T-helper 9 cell (primary cell): Measurements from ENCODE around the gene LPP.

Experiments used
- DNase-seq: peaks from one replicate; pipeline ENCODE4 v3.0.0-alpha.2; 2020

Gene LPP

DNA sequence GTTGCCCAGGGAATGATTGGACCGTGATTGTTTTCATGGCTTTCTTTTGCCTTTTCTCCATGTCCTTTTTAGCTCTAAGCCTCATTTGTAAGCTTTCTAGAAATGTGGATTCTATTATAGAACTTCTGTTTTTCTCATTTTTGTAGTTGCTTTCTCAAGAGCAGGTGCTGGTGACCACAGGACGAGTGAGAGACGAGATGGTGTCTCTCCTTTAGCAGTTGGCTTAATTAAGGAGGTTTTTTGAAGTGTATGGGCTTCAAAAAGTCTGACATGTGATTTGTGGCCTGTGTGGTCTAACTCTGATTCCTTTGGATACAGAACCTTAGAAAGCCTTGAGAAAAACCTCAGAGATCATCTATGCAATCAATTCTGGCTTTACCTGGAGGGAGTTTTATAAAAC is 292.8 kb downstream of the LPP start:
- DNase-seq = no peak

DNA sequence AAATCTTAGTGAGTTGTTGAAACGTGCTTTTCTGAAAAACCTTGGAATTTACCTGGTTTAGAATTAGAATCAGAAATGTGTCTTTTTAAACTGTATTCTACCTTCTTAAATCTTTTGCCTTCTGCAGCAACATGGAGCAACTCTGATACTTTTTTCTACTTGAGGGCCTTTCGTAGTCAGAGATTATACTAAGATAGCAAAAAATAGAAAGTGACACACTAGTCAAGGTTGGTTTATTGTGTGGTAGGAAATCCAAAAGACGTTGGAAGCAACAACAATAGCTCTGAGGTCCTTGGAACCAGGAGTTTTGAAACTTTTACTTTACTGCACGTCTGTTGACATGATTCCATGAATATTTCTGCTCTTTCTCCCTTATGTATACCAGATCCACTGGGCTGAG is 294.9 kb downstream of the LPP start:
- DNase-seq = no peak

DNA sequence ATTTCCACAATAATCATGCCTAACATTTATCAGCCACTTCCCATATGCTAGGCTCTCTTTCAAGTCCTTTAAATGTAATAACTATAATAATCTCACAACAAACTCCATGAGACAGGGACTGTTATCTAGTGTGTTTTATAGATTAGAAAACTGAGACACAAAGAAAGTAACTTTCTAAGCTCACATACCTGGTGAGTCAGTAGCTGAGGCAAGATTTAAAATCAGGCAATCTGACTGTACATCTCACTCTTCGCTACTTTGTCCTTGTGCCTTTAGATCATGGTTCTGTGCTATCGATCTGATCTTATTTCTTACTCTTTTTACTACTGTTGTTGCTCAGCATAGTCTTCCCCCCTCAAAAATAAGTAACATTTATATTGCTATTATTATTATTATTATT is 295.5 kb downstream of the LPP start:
- no peak for DNase-seq

DNA sequence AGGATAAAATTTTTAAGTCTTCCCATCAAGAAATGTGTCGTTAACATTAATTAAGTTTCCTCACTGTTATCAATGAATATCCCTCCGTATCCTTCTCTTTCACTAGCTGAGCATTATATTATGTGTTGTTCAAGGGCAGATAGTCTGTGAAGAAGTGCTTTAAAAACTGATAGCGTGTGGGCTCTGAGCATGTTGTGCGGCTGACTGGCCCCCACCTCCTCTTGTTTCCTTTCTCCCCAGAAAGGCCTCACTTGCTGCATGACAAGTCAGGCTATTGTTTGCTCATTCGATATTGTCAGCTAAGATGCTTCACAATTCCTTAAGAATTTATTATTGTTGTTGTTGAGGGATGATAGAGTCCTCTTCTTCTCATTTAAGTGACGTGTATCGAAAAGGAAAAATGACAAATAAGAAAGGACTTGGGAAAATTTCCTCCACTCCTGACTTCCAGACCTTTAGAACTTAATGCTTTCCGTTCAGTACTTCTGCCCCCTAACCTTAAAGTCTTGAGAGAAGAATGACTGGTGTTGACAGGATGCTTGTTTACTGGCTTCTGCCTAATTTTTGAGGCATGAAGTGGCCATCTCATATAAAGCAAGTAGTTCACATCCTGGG is 298.3 kb downstream of the LPP start:
- DNase-seq = no peak

DNA sequence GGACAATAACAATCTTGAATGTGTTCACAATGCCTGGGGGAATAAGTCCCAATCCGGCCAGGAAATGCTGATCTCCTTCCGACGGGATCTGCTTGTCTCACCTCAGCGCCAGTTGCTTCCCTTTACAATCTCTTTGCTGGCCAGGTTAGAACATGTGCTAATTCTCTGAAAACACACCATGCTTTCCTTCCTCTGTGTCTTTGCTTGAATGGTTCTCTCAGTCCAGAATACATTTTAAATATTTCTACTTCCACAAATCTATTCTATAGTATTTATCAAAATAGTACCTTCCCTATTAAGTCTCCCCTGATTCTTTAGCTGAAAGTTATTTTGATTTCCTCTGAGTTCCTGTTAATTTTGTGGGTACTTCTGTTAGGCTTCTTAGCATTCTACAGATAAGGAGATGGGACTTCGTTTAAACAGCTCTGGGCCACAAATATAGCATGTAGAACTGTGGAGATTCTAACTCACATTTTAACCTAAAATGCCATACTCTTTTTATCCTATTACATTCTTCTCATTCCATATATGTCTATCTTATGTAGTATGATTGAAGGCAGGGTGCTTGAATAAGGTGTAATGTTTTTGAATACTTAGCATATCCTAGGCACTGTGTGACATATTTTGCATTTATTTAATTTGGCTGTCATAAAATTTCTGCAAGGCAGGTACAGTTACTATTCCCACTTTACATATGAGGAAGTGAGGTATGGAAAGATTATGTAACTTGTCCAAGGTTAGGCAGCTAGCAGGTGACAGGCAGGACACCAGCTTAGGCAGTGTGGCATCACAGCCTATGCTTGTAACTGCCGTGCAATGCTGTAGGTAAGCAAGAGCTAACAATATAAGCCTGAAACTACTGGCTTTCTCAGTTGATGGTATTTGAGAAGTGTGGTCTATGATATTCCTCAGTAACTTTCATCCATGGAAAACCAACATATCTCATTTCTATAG is 299.8 kb downstream of the LPP start:
- no peak for DNase-seq

DNA sequence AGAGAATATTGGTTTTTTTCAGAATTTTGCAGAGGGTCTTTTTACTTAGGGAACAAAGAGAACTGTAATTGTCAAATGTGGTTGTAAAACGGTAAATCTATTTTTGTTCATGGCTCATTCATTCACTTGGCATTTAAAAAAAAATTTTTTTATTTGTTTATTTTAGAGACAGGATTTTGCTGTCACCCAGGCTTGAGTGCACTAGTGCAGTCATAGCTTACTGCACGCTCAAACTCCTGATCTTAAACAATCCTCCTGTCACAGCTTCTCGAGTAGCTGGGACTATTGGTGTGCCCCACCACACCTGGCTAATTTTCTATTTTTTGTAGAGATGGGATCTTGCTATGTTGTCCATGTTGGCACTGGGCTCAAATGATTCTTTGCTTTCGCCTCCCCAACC is 301.8 kb downstream of the LPP start:
- no peak for DNase-seq

DNA sequence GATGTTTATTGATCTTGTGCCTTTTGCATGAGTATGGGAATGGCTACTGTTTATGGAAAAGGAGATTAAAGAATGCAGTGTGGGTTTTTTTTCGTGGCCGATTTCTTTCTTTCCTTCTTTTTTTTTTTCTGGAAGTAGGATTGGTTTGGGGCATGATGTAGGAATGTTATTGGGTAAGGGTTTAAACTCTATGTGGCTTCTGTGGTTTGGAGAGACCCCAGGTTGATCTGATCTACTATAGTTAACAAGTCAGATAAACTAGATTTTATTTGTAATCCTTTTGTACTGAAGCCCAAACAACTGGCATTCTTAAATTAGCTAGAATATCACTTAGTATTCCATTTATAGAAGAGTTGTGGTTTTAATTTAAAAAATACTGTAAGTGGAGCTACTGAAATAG is 304.8 kb downstream of the LPP start:
- DNase-seq = no peak

DNA sequence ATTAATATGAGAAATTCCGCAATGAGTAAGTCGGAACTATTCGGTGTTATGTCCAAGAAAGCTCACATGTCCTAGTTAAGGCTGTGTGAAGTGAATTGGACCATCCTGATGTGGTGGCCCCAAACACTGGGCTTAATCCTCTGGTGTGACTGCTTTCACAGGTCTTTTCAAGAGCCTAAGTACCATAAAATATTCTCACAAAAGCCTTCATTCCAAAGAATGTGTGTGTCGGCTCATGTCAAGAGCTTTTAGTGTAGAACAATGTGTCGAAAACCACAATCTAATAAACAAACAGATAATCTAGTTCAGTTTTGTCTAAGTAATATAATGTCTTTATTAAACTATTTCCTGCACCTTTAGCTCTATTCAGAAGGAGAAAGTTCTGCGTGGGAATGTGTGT is 311.4 kb downstream of the LPP start:
- no peak for DNase-seq

DNA sequence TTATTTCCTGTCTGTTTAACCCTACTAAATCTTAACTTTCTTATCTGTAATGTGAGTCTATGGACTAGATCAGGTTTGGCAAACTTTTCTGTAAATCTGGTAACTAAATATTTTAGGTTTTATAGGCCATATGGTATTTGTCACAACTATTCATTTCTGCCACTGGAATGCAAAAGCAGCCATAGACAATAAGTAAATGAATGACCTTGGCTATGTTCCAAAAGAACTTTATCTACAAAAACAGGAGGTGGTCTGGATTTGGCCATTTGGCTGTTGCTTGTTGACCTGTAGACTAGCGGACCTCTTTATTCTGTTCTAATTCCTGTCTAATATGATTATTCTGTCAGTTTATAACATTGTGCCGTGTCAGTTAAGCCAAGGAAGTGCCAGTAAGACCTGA is 314.2 kb downstream of the LPP start:
- no peak for DNase-seq

DNA sequence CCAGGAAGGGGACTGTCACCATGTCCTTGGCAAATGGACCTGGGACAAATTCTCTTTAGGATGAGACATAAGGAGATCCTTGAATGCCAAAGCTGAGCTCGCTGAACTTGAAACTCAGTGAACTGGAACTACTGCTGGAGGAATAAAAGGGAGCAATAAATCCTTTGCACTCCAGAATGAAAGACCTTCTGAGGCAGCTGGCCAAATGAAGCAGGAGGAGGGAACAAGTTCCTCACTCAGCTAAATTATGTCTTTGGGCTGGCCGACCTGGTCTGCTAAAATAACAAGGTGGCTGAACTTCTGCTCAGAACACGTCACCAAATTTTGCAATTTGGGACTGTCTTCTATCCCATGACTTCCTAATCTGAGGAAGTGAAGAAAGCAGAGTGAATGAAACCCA is 314.7 kb downstream of the LPP start:
- DNase-seq = no peak

DNA sequence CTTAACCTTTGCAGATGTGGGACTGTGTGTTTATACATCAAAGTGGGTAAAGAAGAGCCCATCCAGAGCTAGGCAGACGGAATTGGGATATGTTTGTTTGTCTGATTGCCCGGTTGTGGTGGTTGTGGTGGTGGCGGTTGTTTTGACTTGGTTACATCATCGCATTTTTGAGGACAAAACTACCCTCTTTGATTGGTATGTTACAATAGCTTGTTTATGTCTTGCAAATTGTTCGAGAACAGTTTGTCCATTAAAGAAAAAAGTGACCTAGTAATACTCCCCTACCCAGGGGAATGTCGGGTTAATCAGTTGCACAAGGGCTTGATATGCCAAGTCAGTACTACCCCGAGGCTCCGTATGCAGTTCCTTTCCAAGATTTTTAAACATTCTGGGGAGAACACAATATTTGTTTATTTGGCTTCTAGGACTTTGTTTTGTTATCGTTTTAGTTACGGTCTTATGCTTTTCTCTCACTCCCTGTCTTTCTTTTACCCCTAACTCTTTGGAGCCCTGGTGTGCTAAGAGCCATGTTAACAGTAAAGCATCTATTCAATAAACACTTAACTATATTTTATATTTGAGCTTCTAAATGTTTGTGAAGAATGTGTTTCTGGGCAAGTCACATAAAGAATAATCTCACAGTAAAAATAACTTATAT is 315.4 kb downstream of the LPP start:
- DNase-seq = no peak

DNA sequence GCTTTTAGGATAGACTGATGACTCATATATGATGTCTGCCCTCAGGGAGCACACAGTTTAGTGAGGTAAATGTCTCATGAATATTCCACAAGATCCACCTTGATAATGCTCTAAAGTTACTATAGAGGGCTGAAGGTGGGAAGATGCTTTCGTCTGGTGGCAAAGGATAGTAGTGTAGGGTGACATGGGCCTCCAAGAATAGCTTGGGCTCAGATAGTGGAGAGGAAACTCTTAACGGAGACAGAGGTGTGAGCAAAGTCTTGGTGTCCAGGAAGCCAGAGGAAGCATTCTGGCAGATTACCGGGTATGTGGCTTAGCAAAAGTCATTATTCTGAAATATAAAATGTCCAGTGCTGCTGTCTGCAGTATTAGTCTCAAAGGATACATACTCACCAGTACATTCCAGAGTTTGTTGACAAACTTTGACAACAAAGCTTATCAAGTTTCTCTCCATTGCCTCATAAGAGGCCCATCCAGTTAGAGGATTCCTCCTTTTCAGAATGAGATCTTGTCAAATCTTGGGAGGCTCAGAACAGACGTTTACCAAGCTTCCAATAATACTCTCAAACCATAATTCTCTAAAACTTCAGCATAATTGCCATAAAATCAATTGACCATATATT is 316.7 kb downstream of the LPP start:
- DNase-seq = no peak

DNA sequence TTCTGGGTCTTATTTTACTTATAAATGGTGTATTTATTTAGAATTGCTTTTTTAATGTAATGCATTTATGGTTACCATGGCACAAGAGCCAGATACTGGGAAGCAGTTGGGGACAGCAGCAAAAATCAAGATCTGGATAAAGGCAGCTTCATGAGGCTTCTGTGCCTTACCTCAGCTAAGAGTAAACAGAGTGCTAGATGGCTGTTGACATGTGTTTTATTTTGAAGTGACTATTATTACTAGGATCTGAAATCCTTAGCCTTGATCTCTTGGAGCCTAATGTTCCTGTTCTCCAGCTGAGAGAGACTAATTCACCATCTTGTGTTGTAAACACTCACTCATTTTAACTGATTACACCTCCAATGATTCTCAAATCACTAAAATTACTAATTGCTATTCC is 317.8 kb downstream of the LPP start:
- DNase-seq = no peak

DNA sequence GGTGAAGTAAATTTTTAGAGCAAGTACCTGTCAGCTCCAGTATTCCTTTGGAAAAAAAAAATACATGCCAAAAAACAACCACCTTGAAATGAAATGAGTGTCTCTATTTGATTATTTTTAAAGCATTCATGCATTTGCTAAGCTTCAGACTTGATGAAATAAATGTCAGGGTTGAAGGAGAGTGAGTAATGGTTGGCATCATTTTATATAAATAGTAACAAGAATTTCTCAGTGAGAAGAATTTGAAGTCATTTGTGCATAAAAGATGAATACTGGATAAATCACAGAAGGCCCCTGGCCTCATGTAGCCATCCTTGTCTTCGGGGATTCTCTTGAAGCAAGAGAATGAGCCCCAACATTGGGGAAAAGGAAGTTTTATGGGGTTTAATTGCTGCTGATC is 318.4 kb downstream of the LPP start:
- DNase-seq = no peak

DNA sequence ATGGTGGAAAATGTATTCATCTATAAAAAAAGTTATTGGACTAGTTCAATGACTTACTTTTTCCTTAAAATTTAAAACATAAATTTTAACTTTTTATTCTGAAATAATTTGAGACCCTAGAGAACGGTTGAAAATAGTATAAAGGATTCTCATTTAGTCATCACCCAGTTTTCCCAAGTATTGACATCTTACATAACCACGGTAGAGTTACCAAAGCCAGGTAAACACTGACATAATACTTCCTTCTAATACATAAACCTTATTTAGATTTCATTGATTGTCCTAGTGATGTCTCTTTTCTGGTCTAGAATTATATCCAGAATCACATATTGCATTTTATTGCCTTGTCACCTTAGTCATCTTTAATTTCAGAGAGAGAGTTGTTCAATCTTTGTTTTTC is 319.1 kb downstream of the LPP start:
- DNase-seq = no peak

DNA sequence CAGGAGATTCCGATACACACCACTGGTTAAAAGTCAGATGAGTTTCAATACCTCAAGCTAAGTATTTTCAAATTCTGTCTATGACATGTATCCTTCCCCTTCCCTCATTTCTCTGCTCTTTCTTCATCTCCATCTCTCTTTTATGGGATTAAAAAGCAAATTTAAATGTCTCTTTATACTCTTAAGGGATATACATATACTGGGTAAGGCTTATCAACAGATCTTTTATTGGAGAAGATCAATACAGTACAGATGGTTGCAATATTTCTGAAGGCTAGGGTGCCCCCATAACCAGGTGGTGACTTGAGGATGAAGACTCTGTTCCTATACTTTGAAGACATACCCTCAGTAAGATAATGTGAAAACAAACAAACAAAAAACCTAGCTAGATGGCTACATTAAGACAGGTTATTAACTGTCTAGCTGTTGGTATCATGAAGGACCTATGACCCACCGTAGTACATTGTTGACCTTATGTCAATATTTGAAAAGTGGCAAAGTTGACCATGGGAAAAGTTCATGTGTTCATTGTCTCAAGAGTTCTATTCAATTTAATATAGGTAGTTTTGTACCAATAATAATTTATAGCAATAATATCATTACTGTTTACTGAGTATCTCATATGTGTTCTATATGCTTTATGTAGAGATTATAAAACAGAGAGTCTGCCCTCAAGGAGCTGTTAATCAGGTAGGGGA is 319.8 kb downstream of the LPP start:
- DNase-seq = no peak

DNA sequence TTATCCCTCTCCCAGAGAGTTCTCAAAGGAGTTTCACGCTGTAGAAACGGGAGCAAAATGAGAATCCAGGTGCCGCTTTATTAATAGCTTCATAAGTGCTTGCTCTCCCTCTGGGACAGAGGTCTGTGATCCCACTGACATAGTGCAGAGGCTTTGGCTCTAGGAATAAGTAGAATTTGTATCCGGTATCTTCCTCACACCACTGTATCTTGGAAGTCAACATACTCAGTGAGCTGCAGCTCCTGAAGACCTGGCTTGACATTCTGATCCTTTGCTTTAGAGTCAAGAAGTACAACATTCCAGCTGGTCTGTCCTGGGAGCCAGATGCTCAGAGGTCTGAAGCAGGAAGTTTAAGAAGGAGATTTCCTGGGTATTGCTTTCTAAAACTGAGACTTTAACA is 323.0 kb downstream of the LPP start:
- no peak for DNase-seq

DNA sequence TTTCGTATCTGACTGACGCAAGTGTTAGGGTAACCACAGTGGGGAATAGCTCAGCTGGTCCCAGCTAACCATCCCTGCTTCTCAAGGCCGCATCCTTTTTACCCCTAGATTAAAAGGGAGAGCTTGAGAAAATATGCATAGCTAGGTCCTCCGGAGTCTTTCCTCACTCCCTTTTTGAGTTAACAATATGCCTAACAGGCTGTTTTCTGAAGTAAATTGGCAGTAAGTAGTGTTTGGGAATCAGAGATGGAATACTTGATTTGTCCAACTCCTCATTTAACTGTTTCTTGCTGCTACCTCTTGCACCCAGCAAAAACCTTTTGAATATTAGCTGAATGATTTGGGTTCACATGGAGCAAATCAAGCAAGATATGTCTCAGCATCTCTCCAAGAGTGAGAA is 326.1 kb downstream of the LPP start:
- DNase-seq = no peak

DNA sequence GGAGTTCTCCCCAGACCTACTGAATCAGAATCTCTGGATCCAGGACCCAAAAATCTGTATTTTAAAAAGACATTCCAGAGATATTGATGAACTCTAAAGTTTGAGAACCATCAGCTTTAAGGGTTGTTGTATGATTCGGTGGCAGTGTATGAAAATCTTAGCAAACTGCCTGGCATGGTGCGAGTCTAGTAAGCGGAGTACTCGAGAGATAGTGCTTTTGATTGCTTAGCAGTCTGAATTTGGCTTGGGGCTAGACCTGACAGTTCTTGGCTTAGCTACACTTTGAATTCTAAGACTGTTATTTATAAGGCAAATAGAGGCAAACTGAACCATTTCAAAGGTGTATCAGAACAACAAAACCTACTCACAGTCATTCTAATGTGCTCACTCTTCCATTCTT is 329.0 kb downstream of the LPP start:
- DNase-seq = no peak

DNA sequence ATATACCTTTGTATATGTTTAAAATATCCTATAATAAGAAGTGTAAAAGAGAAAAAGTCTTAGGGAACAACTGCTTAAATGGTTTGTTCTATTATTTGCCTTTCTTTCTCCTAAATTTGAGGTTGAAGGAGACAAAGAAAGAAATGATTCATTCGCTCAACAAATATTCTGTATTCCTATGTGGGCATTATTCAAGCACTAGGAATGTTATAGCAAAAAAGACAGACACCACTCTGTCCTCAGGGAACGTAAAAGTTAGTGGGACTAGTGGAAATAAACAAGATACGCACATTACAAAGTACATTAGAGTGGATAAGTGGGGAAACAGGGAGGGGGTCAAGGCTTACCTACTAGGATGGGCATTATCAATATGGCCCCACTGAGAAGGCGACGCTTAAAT is 332.2 kb downstream of the LPP start:
- no peak for DNase-seq

DNA sequence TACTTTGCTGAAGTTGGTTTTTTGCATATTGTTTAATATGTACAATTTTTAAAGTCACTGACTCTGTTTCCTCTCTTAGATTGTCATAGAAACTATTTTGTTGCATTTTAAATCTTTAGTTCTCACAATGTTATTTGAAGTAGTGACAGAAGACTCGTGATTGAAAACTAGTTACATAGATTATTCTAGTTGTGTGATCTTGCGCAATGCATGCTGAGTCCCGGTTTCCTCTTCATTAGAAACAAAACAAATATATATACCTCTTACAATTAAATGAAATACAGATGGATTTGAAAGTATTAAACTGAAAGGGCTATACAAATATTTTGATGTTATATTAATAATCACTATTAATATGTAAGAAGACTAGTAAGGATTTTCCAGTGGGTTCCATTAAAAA is 333.0 kb downstream of the LPP start:
- DNase-seq = no peak

DNA sequence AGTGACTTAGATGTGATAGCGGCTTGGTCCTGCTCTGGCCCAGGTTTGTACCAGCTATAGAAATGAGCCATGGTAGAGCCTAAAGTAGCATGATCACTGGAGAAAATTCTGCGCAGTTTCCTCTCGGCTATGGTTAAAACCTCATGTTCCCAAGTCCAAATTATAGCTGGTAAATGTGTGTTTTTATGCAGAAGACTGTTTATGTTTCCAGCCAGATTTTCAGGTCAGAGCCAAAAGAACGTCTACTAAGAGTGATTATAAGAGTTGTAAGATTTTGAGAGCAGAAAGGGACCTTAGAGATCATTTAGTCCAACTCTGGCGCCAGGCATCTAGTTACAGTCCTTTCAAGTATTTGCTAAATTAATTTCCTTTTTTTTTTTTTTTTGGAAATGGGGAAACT is 333.7 kb downstream of the LPP start:
- DNase-seq = no peak

DNA sequence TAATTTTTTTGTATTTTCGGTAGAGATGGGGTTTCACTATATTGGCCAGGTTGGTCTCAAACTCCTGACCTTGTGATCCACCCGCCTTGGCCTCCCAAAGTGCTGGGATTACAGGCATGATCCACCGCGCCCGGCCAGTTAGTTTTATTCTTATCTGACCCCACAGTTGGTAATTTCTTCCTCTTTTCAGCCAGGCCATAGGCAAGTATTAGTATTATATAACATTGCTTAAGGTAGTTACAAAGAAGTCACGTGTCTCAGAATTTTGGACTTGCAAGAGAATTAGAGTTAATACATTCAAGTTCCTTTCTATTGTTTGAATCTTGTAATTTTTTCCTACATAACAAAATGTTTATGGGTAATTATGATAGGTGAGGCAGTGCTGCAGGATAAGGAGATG is 334.8 kb downstream of the LPP start:
- no peak for DNase-seq
